GM13977 (cell line): Measurements from ENCODE around the gene IPMK.
"Not testable (repeated sequence)": the region's sequence is repeated elsewhere in the genome, so short reads cannot be mapped to it uniquely, and the experiment has no call there.

ENCODE experiments used
- DNase-seq: peaks from one replicate; pipeline ENCODE4 v3.0.0; 2012; ENCODE audit warnings: low spot score
- CTCF ChIP-seq: IDR thresholded peaks from 2 replicates; pipeline ENCODE4 v1.5.1; 2012; ENCODE audit warnings: mild to moderate bottlenecking, control low read depth; ENCODE audit not compliant: insufficient read depth; ENCODE audit errors: extremely low read depth, missing control alignments
- in situ Hi-C: fragments of 300-500 bp; cut with MboI; formaldehyde crosslinking; loops from one replicate; pipeline ENCODE4 v1.12.0; 2022; ENCODE audit warnings: low sequenced_read_pairs, low pct_unique_long_range_greater_than_20kb, mixed read lengths, inconsistent platforms; ENCODE audit not compliant: unreplicated experiment

The IPMK gene

GRCh38 chr10:58237014-58237834 lies 30.5 kb downstream of the IPMK start:
- no peak for DNase-seq
- no peak for TF ChIP-seq CTCF
- in situ Hi-C loops = no loop called here

DNA sequence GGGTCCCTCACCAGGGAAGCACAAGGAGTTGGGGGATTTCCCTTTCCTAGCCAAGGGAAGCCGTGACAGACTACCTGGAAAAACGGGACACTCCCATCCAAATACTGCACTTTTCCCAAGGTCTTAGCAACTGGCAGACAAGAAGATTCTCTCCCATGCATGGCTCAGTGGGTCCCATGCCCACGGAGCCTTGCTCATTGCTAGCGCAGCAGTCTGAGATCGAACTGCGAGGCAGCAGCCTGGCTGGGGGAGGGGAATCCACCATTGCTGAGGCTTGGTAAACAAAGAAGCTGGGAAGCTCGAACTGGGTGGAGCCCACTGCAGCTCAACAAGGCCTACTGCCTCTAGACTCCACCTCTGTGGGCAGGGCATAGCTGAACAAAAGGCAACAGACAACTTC lies 37.8 kb downstream of the IPMK start:
- in situ Hi-C loops, DNase-seq: not testable (repeated sequence)

- DNase-seq = no peak
- in situ Hi-C loops = no loop called here
- TF ChIP-seq CTCF = no peak
Measured at GRCh38 chr10:58225654-58226053, 42.0 kb downstream of the IPMK start.

- TF ChIP-seq CTCF = no peak
- in situ Hi-C loops = no loop called here
- no peak for DNase-seq
Measured at GRCh38 chr10:58220769-58221451, 46.8 kb downstream of the IPMK start.

DNA sequence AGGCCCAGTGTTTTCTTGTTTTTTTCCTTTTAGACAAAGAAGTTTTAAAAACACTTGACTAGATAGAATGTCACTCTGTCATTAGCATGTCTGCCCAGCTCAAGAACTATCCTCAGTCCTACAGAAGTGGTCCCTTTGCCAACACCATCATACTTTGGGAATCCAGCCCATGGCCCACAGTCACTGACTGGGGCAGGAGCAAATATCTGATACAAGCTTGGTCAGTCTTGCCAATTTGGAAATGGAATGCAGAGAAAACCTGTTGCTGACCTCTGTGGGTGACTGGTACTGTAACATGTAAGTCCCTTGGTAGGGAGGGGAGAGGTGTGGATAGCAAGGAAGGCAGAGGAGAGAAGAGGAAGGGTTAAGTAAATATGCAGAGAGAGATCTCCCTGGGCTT lies 47.8 kb downstream of the IPMK start:
- in situ Hi-C loops = no loop called here
- no peak for DNase-seq
- no peak for TF ChIP-seq CTCF

GRCh38 chr10:58217612-58218011 lies 50.1 kb downstream of the IPMK start:
- in situ Hi-C loops = no loop called here
- no peak for DNase-seq
- TF ChIP-seq CTCF = no peak

- TF ChIP-seq CTCF = no peak
- in situ Hi-C loops = no loop called here
- DNase-seq = no peak
Measured at GRCh38 chr10:58212622-58213021, 55.1 kb downstream of the IPMK start.
